Aorta (tissue), 4 donors: ENCODE results near the gene CRKL. TPM values are rescaled to one million over a fixed set of nuclear protein-coding genes. Genes with fewer than 3 reads are reported as not detected.

Experiments
- polyA plus RNA-seq, 2 donors: library from polyadenylated mRNA; stranded (reverse); fragments of 200-250 nt; gene quantifications; one replicate each; pipeline ENCODE4 v1.2.3, GENCODE V29; 2013
- total RNA-seq, 2 donors: library from RNA; stranded (reverse); fragmentation: NEBNext Ultra II Directional; extraction: Animal tissue kit (Norgen Biotek cat#: 25700); gene quantifications; one replicate each; pipeline ENCODE4 v1.2.1, GENCODE V29; 2021
- donor health status: healthy with polysubstance abuse.
- donor health status: Bipolar disorder and iron deficiency.
- donor health status: DM: no; HTN: no; CAD: no.
- donor health status: DM: yes; HTN: yes; CAD: no.

Gene CRKL
- total and polyA plus RNA-seq, 4 donors = 9.5 to 45.9 (median 25.3) TPM

Other genes starting within 250 kb of the CRKL start
- under 1 TPM in 1 of 2 donors, not detected in 1; 0.15 TPM for gene SERPIND1, start 143.3 kb upstream of the CRKL start, total RNA-seq
- gene SERPIND1, start 143.3 kb upstream of the CRKL start, polyA plus RNA-seq = under 1 TPM; 0.23 to 0.38 TPM
- gene PI4KA, start 58.6 kb upstream of the CRKL start, total RNA-seq = 100 to 1,000 TPM in 1 of 2 donors, 10 to 100 TPM in 1; 88.6 to 107 TPM
- 10 to 100 TPM; 21.9 to 61.0 TPM for gene PI4KA, start 58.6 kb upstream of the CRKL start, polyA plus RNA-seq
- gene SNAP29, start 58.4 kb upstream of the CRKL start, total RNA-seq = 10 to 100 TPM; 21.7 to 25.5 TPM
- 10 to 100 TPM; 19.2 to 22.9 TPM for gene SNAP29, start 58.4 kb upstream of the CRKL start, polyA plus RNA-seq
- 1 to 10 TPM; 1.0 to 3.8 TPM for gene AIFM3, start 49.8 kb downstream of the CRKL start, total RNA-seq
- gene AIFM3, start 49.8 kb downstream of the CRKL start, polyA plus RNA-seq = 1 to 10 TPM; 1.4 to 2.3 TPM
- 10 to 100 TPM; 59.0 to 81.7 TPM for gene LZTR1, start 64.9 kb downstream of the CRKL start, total RNA-seq
- gene LZTR1, start 64.9 kb downstream of the CRKL start, polyA plus RNA-seq = 10 to 100 TPM; 11.3 to 83.9 TPM
- 10 to 100 TPM; 17.0 to 20.8 TPM for gene THAP7, start 84.7 kb downstream of the CRKL start, total RNA-seq
- gene THAP7, start 84.7 kb downstream of the CRKL start, polyA plus RNA-seq = 10 to 100 TPM; 16.4 to 69.0 TPM
- gene P2RX6, start 97.8 kb downstream of the CRKL start, total RNA-seq = under 1 TPM; 0.26 to 0.72 TPM
- 1 to 10 TPM in 1 of 2 donors, under 1 TPM in 1; 0.13 to 1.1 TPM for gene P2RX6, start 97.8 kb downstream of the CRKL start, polyA plus RNA-seq
- gene SLC7A4, start 115.2 kb downstream of the CRKL start, total RNA-seq = under 1 TPM in 1 of 2 donors, not detected in 1; 0.15 TPM
- not detected for gene SLC7A4, start 115.2 kb downstream of the CRKL start, polyA plus RNA-seq
- not detected for gene LRRC74B, start 128.5 kb downstream of the CRKL start, total RNA-seq
- gene LRRC74B, start 128.5 kb downstream of the CRKL start, polyA plus RNA-seq = under 1 TPM in 1 of 2 donors, not detected in 1; 0.05 TPM